HEK293T (cell line): ENCODE data around the gene RNF43.

Experiments
- BHLHE40 ChIP-seq: fragments of 450-650 bp; IDR thresholded peaks from 2 replicates; pipeline ENCODE4 v1.6.1; 2016; ENCODE audit warnings: mild to moderate bottlenecking, moderate library complexity, borderline replicate concordance
- CTBP1 ChIP-seq: fragments of 450-650 bp; IDR thresholded peaks from 2 replicates; pipeline ENCODE4 v1.6.1; 2016; ENCODE audit warnings: borderline replicate concordance
- ELF4 ChIP-seq: fragments of 450-650 bp; IDR thresholded peaks from 2 replicates; pipeline ENCODE4 v1.6.1; 2017; ENCODE audit warnings: antibody characterized with exemption
- FOXA1 ChIP-seq: fragments of 450-650 bp; IDR thresholded peaks from 2 replicates; pipeline ENCODE4 v1.6.1; 2016; ENCODE audit warnings: mild to moderate bottlenecking
- FOXK2 ChIP-seq: fragments of 450-650 bp; IDR thresholded peaks from 2 replicates; pipeline ENCODE4 v1.6.1; 2016; ENCODE audit warnings: mild to moderate bottlenecking
- FOXM1 ChIP-seq: fragments of 450-650 bp; IDR thresholded peaks from 2 replicates; pipeline ENCODE4 v1.6.1; 2017; ENCODE audit warnings: mild to moderate bottlenecking, borderline replicate concordance
- HDGF ChIP-seq: fragments of 450-650 bp; IDR thresholded peaks from 2 replicates; pipeline ENCODE4 v1.6.1; 2017; ENCODE audit warnings: antibody characterized with exemption, borderline replicate concordance
- L3MBTL2 ChIP-seq: fragments of 450-650 bp; conservative IDR thresholded peaks from 2 replicates; pipeline ENCODE4 v1.6.1; 2016; ENCODE audit warnings: mild to moderate bottlenecking
- NFRKB ChIP-seq: fragments of 450-650 bp; IDR thresholded peaks from 2 replicates; pipeline ENCODE4 v1.6.1; 2016; ENCODE audit warnings: mild to moderate bottlenecking, moderate library complexity
- SP1 ChIP-seq: fragments of 450-650 bp; IDR thresholded peaks from 2 replicates; pipeline ENCODE4 v1.6.1; 2017
- SUZ12 ChIP-seq: fragments of 450-650 bp; IDR thresholded peaks from 2 replicates; pipeline ENCODE4 v1.6.1; 2016; ENCODE audit warnings: mild to moderate bottlenecking
- TARDBP ChIP-seq: fragments of 450-650 bp; IDR thresholded peaks from 2 replicates; pipeline ENCODE4 v1.6.1; 2016

- TF ChIP-seq L3MBTL2 (no peak), HDGF (no peak), FOXK2 (no peak), NFRKB (no peak), BHLHE40 (no peak), ELF4 (no peak), FOXM1 (no peak), SP1 (no peak), SUZ12 (no peak), CTBP1 (no peak), FOXA1 (no peak), TARDBP (no peak)
These were observed 16.5 kb downstream of the RNF43 start for GRCh38 chr17:58400826-58401225.
